DOHH2 (cell line): ENCODE results near the gene ATP8A2.

ENCODE experiments used
- H3F3A ChIP-seq: fragments of 200-600 bp; sonication (generic), shearing (Covaris generic); 2 replicates; pipeline ENCODE4 v1.6.0; 2016; ENCODE audit warnings: antibody characterized with exemption, mild to moderate bottlenecking; ENCODE audit not compliant: control insufficient read depth, insufficient read depth
- H3K27ac ChIP-seq: fragments of 200-600 bp; sonication (generic); 2 replicates; pipeline ENCODE4 v1.5.1; 2014; ENCODE audit warnings: low read depth, mild to moderate bottlenecking, low read length, moderate library complexity
- H3K27me3 ChIP-seq: fragments of 200-600 bp; sonication (generic); 2 replicates; pipeline ENCODE4 v1.6.1; 2014; ENCODE audit warnings: mild to moderate bottlenecking, low read length, mixed read lengths; ENCODE audit not compliant: control insufficient read depth
- H3K36me3 ChIP-seq: fragments of 200-600 bp; sonication (generic); 2 replicates; pipeline ENCODE4 v1.6.1; 2014; ENCODE audit warnings: mild to moderate bottlenecking, low read length, moderate library complexity, mixed read lengths; ENCODE audit not compliant: control insufficient read depth
- H3K4me1 ChIP-seq: fragments of 200-600 bp; sonication (generic); 2 replicates; pipeline ENCODE4 v1.6.1; 2014; ENCODE audit warnings: mild to moderate bottlenecking, low read length, mixed read lengths; ENCODE audit not compliant: control insufficient read depth
- H3K4me2 ChIP-seq: fragments of 200-600 bp; sonication (generic); 2 replicates; pipeline ENCODE4 v1.6.0; 2014; ENCODE audit warnings: mild to moderate bottlenecking, low read length, moderate library complexity
- H3K4me3 ChIP-seq: fragments of 200-600 bp; sonication (generic); 2 replicates; pipeline ENCODE4 v1.5.1; 2014; ENCODE audit warnings: mild to moderate bottlenecking, low read length, mixed read lengths
- H3K79me2 ChIP-seq: fragments of 200-600 bp; sonication (generic); 2 replicates; pipeline ENCODE4 v1.6.1; 2014; ENCODE audit warnings: mild to moderate bottlenecking, low read length, mixed read lengths; ENCODE audit not compliant: control insufficient read depth
- H3K9me2 ChIP-seq: fragments of 200-600 bp; sonication (generic); replicated peaks from 2 replicates; pipeline ENCODE4 v1.6.1; 2014; ENCODE audit warnings: mild to moderate bottlenecking, low read length, mixed read lengths; ENCODE audit not compliant: control insufficient read depth
- H3K9me3 ChIP-seq: fragments of 200-600 bp; sonication (generic); 2 replicates; pipeline ENCODE4 v1.6.1; 2014; ENCODE audit warnings: antibody characterized with exemption, low read length, mixed read lengths; ENCODE audit not compliant: control insufficient read depth, insufficient read depth
- H4K20me1 ChIP-seq: fragments of 200-600 bp; sonication (generic); 2 replicates; pipeline ENCODE4 v1.6.0; 2014; ENCODE audit warnings: low read depth, mild to moderate bottlenecking, antibody characterized with exemption, low read length, moderate library complexity; ENCODE audit not compliant: control insufficient read depth, insufficient read depth
- EZH2phosphoT487 ChIP-seq: fragments of 200-600 bp; sonication (generic); IDR thresholded peaks from 2 replicates; pipeline ENCODE4 v1.6.1; 2017; ENCODE audit warnings: borderline replicate concordance, mild to moderate bottlenecking, antibody characterized with exemption, low read length, moderate library complexity, mixed read lengths
- TF ChIP-seq, protein P1 (sequence below): fragments of 200-600 bp; sonication (generic); IDR thresholded peaks from one replicate; pipeline ENCODE4 v1.5.1; 2014; ENCODE audit warnings: antibody characterized with exemption, mild to moderate bottlenecking, low read depth, low read length; ENCODE audit not compliant: poor library complexity, severe bottlenecking

The ATP8A2 gene

DNA sequence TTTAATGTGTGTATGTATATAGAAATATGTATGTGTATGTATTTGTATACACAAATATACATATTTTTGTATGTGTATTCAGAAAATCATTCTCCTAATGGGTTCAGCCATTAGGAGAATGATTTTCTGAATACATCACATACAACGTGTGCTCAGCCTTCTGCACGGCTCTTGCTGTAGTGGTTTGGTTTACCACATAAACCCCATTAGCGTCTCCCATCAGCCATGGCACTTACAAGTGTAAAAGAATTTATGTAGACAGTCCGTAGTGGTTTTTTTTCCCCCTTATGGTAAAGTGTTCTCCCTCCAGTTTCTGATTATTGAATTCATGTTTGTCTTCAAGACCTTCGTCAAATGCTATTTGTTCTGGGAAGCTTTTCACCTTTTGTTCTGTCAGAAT is 38.2 kb downstream of the ATP8A2 start:
- Histone ChIP-seq H3K36me3 (no peaks in the 10 kb centered on the region), H3K27ac (no peak overlapping the region), H3F3A (no peaks in the 10 kb centered on the region), H3K4me2 (no peak overlapping the region), H3K9me3 (no peaks in the 10 kb centered on the region), H3K27me3 (0 out of 2 replicates have a peak, but pooled peaks cover 3% of the 10 kb centered on the region), H4K20me1 (no peaks in the 10 kb centered on the region), H3K79me2 (no peaks in the 10 kb centered on the region), H3K9me2 (no peaks in the 10 kb centered on the region), H3K4me3 (no peak overlapping the region), H3K4me1 (no peaks in the 10 kb centered on the region)
- TF ChIP-seq, protein P1, sequence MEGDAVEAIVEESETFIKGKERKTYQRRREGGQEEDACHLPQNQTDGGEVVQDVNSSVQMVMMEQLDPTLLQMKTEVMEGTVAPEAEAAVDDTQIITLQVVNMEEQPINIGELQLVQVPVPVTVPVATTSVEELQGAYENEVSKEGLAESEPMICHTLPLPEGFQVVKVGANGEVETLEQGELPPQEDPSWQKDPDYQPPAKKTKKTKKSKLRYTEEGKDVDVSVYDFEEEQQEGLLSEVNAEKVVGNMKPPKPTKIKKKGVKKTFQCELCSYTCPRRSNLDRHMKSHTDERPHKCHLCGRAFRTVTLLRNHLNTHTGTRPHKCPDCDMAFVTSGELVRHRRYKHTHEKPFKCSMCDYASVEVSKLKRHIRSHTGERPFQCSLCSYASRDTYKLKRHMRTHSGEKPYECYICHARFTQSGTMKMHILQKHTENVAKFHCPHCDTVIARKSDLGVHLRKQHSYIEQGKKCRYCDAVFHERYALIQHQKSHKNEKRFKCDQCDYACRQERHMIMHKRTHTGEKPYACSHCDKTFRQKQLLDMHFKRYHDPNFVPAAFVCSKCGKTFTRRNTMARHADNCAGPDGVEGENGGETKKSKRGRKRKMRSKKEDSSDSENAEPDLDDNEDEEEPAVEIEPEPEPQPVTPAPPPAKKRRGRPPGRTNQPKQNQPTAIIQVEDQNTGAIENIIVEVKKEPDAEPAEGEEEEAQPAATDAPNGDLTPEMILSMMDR = no peak
- TF ChIP-seq EZH2phosphoT487 = no peak

DNA sequence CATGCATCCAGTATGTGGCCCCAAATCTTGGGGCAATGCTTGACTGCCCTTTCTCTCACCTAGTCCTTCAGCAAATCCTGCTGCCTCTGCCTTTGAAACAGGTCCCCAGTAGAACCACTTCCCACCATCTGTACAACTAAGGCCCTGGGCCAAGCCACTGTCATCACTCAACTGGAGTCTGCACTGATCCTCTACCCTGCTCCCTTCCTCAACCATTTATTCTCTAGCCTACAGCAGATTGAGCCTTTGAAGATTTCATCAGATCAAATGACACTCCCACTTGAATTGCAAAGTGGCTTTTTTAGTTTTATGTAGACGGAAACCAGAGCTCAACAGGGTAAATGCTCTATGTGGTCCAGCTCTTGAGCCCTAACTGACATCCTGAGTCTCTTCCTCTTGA is 43.5 kb downstream of the ATP8A2 start:
- TF ChIP-seq EZH2phosphoT487 = no peak
- TF ChIP-seq, protein P1 = no peak
- H3K36me3 ChIP-seq = no peaks in the 10 kb centered on the region
- H3K9me2 ChIP-seq = no peaks in the 10 kb centered on the region
- H3F3A ChIP-seq = no peaks in the 10 kb centered on the region
- H3K27ac ChIP-seq = no peak overlapping the region
- H3K4me2 ChIP-seq = no peak overlapping the region
- no peaks in the 10 kb centered on the region for H3K9me3 ChIP-seq
- H3K79me2 ChIP-seq = no peaks in the 10 kb centered on the region
- no peaks in the 10 kb centered on the region for H4K20me1 ChIP-seq
- H3K4me1 ChIP-seq = no peaks in the 10 kb centered on the region
- H3K4me3 ChIP-seq = no peak overlapping the region
- peaks cover 22% of the 10 kb centered on the region for H3K27me3 ChIP-seq

DNA sequence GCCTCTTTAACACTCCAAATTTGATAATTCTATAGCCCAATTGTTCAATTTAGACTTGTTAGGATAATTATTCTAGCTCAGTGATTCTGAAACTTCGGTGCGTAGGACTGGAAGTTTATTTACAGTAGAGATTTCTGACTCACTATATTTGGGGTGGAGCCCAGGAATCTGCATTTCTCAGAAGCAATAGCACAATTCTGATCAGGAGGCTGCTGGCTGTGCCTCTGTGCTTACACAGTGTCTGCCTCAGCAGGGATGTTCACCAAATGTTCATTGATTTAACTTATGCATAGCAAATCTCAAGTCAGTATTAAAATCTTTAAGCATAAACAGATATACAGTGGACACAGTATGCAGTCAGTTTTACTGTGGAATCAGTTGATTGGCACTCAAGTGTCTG is 45.8 kb downstream of the ATP8A2 start:
- no peak overlapping the region for H3K4me2 ChIP-seq
- H3K79me2 ChIP-seq = no peaks in the 10 kb centered on the region
- H3F3A ChIP-seq = no peaks in the 10 kb centered on the region
- H3K9me2 ChIP-seq = no peaks in the 10 kb centered on the region
- H3K4me3 ChIP-seq = no peak overlapping the region
- H3K36me3 ChIP-seq = no peaks in the 10 kb centered on the region
- no peaks in the 10 kb centered on the region for H4K20me1 ChIP-seq
- H3K9me3 ChIP-seq = no peaks in the 10 kb centered on the region
- no peaks in the 10 kb centered on the region for H3K4me1 ChIP-seq
- peaks cover 25% of the 10 kb centered on the region for H3K27me3 ChIP-seq
- no peak overlapping the region for H3K27ac ChIP-seq
- no peak for TF ChIP-seq EZH2phosphoT487
- TF ChIP-seq, protein P1 = no peak

DNA sequence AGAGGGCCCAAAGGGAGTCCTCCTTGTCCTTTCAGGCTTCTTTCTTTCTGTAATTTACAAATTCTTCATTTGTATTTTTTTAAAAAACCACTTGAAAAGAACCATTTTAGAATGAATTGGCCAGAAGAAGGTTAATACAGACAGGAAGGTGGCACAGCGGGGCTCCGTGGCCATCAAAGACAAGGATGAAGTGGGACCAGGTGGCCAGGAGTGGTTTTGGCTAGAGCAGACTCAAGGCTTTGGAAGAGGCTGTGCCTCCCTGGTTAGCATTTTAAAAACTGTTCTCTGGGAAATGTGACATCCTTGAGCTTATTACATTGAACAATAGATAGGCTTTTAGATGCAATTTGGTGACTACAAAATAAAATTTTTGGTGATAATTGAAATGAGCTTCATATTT is 48.4 kb downstream of the ATP8A2 start:
- Histone ChIP-seq H3K9me2 (no peaks in the 10 kb centered on the region), H3K27me3 (peaks cover 25% of the 10 kb centered on the region), H3K27ac (no peak overlapping the region), H3K4me3 (no peak overlapping the region), H3K9me3 (no peaks in the 10 kb centered on the region), H3K36me3 (no peaks in the 10 kb centered on the region), H3K4me1 (no peaks in the 10 kb centered on the region), H3K4me2 (no peak overlapping the region), H3F3A (no peaks in the 10 kb centered on the region), H4K20me1 (no peaks in the 10 kb centered on the region), H3K79me2 (no peaks in the 10 kb centered on the region)
- TF ChIP-seq EZH2phosphoT487 = no peak
- TF ChIP-seq, protein P1 = no peak
